DND-41 (cell line): ENCODE results near the gene PGBD4.

Experiments used
- ATAC-seq: fragments of 200-7000 bp; cut with Tn5 transposase; 3 replicates; pipeline ENCODE4 v1.9.1; 2021; ENCODE audit warnings: low read depth; ENCODE audit not compliant: insufficient read depth
- DNase-seq: peaks from one replicate; pipeline ENCODE4 v3.0.0-alpha.2; 2020
- H2AFZ ChIP-seq: 2 replicates; pipeline ENCODE4 v1.6.0; 2012; ENCODE audit warnings: low read depth, low read length
- H3K27ac ChIP-seq: 2 replicates; pipeline ENCODE4 v1.5.1; 2012; ENCODE audit warnings: low read length, inconsistent platforms
- H3K27me3 ChIP-seq: fragments of 200-600 bp; sonication (generic); 2 replicates; pipeline ENCODE4 v1.6.0; 2012; ENCODE audit warnings: low read length, mild to moderate bottlenecking, inconsistent platforms; ENCODE audit not compliant: insufficient read depth, poor library complexity
- H3K36me3 ChIP-seq: 2 replicates; pipeline ENCODE4 v1.5.1; 2012; ENCODE audit warnings: low read length, inconsistent platforms; ENCODE audit not compliant: insufficient read depth
- H3K4me1 ChIP-seq: 2 replicates; pipeline ENCODE4 v1.5.1; 2012; ENCODE audit warnings: mild to moderate bottlenecking, low read length; ENCODE audit not compliant: insufficient read depth
- H3K4me2 ChIP-seq: 2 replicates; pipeline ENCODE4 v1.6.0; 2012; ENCODE audit warnings: mild to moderate bottlenecking, moderate library complexity, low read length, inconsistent platforms; ENCODE audit not compliant: insufficient read depth
- H3K4me3 ChIP-seq, 2 experiments: fragments of 200-600 bp in 1 of 2; shearing (Covaris generic) in 1 of 2; 2 replicates each; pipeline ENCODE4 v1.5.1; 2012 to 2016; ENCODE audit warnings: inconsistent platforms in 2 of 2, low read length in 2 of 2, mild to moderate bottlenecking in 2 of 2, low read depth in 1 of 2, moderate library complexity in 1 of 2
- H3K79me2 ChIP-seq: 2 replicates; pipeline ENCODE4 v1.6.0; 2012; ENCODE audit warnings: low read length, inconsistent platforms; ENCODE audit not compliant: insufficient read depth
- H3K9ac ChIP-seq: 2 replicates; pipeline ENCODE4 v1.6.0; 2012; ENCODE audit warnings: low read depth, mild to moderate bottlenecking, inconsistent platforms, low read length, moderate library complexity
- H3K9me3 ChIP-seq: 2 replicates; pipeline ENCODE4 v1.5.1; 2012; ENCODE audit warnings: low read length, moderate library complexity, mild to moderate bottlenecking, inconsistent platforms; ENCODE audit not compliant: insufficient read depth, severe bottlenecking
- H4K20me1 ChIP-seq: 2 replicates; pipeline ENCODE4 v1.6.0; 2012; ENCODE audit warnings: low read length; ENCODE audit not compliant: insufficient read depth
- EZH2 ChIP-seq: IDR thresholded peaks from 3 replicates; pipeline ENCODE4 v1.6.1; 2012; ENCODE audit warnings: borderline replicate concordance, low read depth, mild to moderate bottlenecking, moderate library complexity, low read length, inconsistent platforms; ENCODE audit not compliant: severe bottlenecking
- TF ChIP-seq, protein P1 (sequence below): IDR thresholded peaks from 2 replicates; pipeline ENCODE4 v1.5.1; 2012; ENCODE audit warnings: borderline replicate concordance, low read length, moderate library complexity, mild to moderate bottlenecking; ENCODE audit not compliant: poor library complexity, severe bottlenecking; ENCODE audit errors: extremely low read depth

PGBD4 gene

DNA sequence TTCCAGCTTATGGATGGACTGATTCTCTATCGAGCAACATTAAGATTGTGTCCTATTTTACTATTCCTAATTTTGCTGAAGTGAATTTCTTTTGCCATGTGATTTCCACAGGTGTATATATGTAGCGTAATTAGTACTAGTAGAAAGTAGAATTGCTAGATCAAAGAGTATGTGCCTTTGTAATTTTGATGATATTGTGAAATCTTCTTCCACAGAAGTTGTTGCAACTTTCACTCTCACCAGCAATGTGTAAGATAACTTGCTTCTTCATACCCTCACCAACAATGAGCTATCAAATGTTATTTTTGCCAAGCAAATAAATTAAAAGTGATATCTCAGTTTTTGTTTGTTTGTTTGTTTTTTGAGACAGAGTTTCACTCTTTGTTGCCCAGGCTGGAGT lies 5.4 kb downstream of the PGBD4 start:
- ATAC-seq (no peak), DNase-seq (no peak)
- no peaks in the 10 kb centered on the region for H3K36me3 ChIP-seq
- H3K9ac ChIP-seq = no peak overlapping the region
- H3K79me2 ChIP-seq = peaks cover 10% of the 10 kb centered on the region
- no peaks in the 10 kb centered on the region for H4K20me1 ChIP-seq
- H3K4me3 ChIP-seq = no peak overlapping the region
- TF ChIP-seq EZH2 = no peak
- TF ChIP-seq, protein P1, sequence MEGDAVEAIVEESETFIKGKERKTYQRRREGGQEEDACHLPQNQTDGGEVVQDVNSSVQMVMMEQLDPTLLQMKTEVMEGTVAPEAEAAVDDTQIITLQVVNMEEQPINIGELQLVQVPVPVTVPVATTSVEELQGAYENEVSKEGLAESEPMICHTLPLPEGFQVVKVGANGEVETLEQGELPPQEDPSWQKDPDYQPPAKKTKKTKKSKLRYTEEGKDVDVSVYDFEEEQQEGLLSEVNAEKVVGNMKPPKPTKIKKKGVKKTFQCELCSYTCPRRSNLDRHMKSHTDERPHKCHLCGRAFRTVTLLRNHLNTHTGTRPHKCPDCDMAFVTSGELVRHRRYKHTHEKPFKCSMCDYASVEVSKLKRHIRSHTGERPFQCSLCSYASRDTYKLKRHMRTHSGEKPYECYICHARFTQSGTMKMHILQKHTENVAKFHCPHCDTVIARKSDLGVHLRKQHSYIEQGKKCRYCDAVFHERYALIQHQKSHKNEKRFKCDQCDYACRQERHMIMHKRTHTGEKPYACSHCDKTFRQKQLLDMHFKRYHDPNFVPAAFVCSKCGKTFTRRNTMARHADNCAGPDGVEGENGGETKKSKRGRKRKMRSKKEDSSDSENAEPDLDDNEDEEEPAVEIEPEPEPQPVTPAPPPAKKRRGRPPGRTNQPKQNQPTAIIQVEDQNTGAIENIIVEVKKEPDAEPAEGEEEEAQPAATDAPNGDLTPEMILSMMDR = no peak
- H2AFZ ChIP-seq = no peak overlapping the region
- H3K4me2 ChIP-seq = no peak overlapping the region
- no peaks in the 10 kb centered on the region for H3K27me3 ChIP-seq
- H3K9me3 ChIP-seq = no peaks in the 10 kb centered on the region
- H3K27ac ChIP-seq = no peak overlapping the region
- H3K4me1 ChIP-seq = peaks cover 10% of the 10 kb centered on the region

DNA sequence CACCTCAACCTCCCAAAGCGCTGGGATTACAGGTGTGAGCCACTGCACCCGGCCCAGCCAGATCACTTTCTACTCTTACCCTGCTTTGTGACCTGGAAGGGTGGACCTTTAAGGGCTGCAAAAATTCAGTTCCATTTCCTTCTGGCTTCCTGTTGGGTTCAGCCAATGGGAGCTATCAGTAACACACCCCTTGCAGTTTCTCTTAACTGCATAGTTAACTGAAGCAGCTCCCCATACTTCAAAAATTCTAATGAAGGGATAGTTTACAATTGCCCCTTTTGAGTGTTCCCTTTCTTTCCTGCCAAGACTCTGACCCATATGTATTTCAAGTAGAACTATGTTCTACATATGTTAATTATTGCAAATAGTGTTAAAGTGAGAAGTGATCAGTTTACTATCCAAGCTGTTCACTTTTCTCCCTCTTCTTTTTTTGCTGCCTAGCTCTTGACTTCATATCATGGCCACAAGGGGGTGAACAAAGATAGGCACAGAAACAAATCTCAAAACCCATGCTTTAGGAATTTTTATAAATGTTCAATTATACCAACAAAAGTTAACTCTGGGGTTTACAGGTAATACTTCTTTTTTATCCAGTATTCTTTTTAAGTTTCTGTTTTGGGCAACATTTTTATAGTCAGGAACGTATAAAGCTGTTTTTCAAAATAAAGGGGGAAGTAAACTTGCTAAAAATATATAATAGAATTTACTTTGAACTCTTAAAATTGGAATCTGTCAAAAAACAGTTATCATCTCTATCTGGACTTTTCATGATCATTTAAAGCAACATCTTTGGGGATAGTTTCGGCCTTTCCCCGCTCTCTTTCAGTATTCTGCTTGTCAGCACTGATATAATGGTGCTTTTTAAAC lies 8.1 kb downstream of the PGBD4 start:
- H3K27ac ChIP-seq = no peak overlapping the region
- no peaks in the 10 kb centered on the region for H3K36me3 ChIP-seq
- H3K4me3 ChIP-seq = no peak overlapping the region
- no peaks in the 10 kb centered on the region for H3K79me2 ChIP-seq
- DNase-seq (no peak), ATAC-seq (no peak; the same call in 2 of the 3 replicates)
- TF ChIP-seq EZH2 = no peak
- TF ChIP-seq, protein P1 = peak; percentile 55
- H3K4me1 ChIP-seq = no peaks in the 10 kb centered on the region
- H3K27me3 ChIP-seq = no peaks in the 10 kb centered on the region
- H3K4me2 ChIP-seq = no peak overlapping the region
- H4K20me1 ChIP-seq = no peaks in the 10 kb centered on the region
- H3K9me3 ChIP-seq = no peaks in the 10 kb centered on the region
- H2AFZ ChIP-seq = no peak overlapping the region
- no peak overlapping the region for H3K9ac ChIP-seq

DNA sequence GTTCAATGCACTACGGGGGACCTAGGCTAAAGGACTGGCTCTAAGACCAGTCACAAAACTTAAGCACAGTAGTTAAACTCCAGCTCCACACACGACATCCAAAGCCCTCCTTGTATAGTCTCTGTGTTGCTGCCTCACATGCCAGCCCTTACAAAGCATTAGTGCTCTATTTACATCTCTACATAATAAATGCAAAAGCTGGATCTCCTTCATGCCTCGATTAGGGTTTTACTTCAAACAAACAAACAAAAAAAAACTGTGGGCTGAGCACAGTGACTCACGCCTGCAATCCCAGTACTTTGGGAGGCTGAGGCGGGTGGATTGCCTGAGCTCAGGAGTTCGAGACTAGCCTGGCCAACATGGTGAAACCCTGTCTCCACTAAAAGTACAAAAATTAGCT lies 9.6 kb downstream of the PGBD4 start:
- H3K36me3 ChIP-seq = no peaks in the 10 kb centered on the region
- H2AFZ ChIP-seq = no peak overlapping the region
- ATAC-seq (no peak), DNase-seq (no peak)
- no peak overlapping the region for H3K4me3 ChIP-seq
- H3K4me2 ChIP-seq = no peak overlapping the region
- H3K27ac ChIP-seq = no peak overlapping the region
- H3K27me3 ChIP-seq = no peaks in the 10 kb centered on the region
- no peaks in the 10 kb centered on the region for H3K79me2 ChIP-seq
- H3K9ac ChIP-seq = no peak overlapping the region
- no peak for TF ChIP-seq EZH2
- TF ChIP-seq, protein P1 = no peak
- no peaks in the 10 kb centered on the region for H4K20me1 ChIP-seq
- no peaks in the 10 kb centered on the region for H3K9me3 ChIP-seq
- H3K4me1 ChIP-seq = no peaks in the 10 kb centered on the region
